ENCODE measurements around the gene RAB24.
"Not testable (repeated sequence)": the region's sequence is repeated elsewhere in the genome, so short reads cannot be mapped to it uniquely, and the experiment has no call there.

The RAB24 gene

GRCh38 chr5:177303121-177303924, at the start of gene RAB24, which contains the start of gene PRELID1:
Gene RAB24, minus strand, starts transcription at chr5:177303719. Its CDS starts 431 bp downstream, at chr5:177303288.
Gene PRELID1, plus strand, starts transcription at chr5:177303799. Its CDS starts 187 bp downstream, at chr5:177303986.
- DNase-seq, result peak; percentile 87

- DNase-seq, result no peak
These were observed 49.6 kb upstream of the RAB24 start for GRCh38 chr5:177353093-177353492.

DNA sequence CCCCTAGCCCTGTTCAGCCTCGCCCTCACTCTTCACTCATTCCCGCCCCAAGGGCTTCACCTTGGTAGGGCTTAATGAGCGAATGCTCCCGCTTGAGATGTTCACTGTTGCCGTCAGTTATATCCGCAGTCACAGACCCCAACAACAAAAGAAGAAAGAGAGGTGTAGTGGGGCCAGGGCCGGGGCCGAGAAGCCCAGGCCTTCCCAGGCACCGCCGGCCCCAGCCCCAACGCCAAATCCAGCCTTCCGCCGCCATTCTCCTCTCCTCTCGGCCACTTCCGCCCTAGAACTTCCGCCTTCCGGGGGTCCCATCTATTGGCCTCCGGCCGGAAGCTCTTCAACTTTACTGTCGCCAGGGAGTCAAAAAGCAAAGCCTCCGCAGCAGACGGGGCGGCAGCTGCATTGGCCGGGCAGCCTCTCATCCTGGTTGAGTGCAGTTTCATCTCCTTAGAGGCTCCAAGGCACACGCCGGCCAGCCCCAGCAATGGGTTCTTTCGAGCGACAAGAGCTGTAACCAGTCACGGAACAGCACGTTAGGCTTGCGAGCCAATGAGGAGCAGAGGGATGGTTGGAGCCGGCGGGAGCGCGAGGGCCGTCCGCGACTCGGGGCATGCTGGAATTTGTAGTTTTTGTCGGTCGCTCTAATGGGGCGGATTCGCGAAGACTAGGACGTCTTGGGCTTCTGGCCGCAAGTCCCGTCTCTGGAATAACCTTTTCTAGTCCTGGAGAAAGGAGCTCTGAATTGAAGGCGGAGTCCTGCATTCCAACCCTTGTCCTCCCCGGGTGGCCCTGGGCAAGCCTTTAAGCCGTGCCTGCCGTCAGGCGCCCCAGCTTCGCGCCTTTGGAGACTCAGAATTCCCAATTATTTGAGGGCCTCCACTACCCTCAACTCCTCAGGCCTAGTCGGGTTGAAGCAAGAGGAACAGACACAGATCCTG, 48.1 kb upstream of the RAB24 start, which contains the start of gene LMAN2:
Gene LMAN2, minus strand, starts transcription at position 277 of the 938 bp plus-strand sequence. Its CDS starts 21 bp downstream, at position 256.
- peak; percentile 84 for DNase-seq

- no peak for DNase-seq
These were observed 47.4 kb upstream of the RAB24 start for GRCh38 chr5:177350776-177351391.

DNA sequence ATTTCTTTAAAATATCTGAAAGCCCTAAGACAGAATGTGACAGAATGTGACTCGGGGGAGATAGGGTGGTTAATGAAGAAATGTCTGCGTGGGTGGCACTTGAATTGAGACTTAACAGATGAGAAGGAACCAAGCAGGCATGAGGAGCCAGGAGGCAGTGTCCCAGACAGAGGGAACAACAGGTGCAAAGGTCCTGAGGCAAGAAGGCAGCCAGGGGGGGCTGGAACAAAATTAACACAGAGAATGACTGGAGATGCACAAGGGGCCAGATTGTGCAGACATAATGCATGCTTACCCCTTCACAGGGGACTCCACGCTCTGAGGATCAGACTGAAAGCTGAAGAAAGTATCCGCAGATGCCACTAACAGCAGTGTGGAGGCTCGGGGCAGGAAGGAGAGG, 46.2 kb upstream of the RAB24 start:
- no peak for DNase-seq

DNA sequence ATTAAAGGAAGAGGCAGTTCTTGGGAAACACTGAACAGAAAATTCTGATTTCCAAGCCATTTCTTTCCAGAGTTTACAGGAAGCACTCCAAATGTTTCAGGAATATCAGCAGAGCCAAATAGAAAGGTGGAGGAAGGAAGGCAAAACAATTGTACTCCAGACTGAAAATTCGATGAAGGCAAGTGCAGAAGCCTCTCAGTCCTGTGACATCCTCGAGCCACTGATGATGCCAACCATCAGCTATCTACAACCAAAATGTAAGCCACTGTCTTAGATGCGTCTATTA, 45.8 kb upstream of the RAB24 start:
- no peak for DNase-seq

DNA sequence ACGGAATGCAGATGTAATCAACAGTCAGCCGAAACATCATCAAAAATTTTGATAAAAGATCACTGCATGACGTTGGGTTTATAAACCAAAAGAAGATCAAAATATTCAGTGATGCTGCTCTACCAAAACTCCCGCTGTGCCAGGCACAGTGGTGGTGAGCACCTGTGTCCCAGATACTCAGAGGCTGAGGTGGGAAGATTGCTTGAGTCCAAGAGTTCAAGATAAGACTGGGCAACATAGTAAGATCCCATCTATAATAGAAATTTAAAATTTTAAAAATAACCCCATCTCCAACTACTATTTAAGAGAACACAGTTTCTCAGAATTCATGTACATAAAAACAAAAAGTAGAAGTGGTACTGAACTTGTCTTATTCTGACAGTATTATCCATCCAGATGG, 44.2 kb upstream of the RAB24 start:
- DNase-seq, result no peak

- no peak for DNase-seq
These were observed 43.3 kb upstream of the RAB24 start for GRCh38 chr5:177346820-177347219.

DNA sequence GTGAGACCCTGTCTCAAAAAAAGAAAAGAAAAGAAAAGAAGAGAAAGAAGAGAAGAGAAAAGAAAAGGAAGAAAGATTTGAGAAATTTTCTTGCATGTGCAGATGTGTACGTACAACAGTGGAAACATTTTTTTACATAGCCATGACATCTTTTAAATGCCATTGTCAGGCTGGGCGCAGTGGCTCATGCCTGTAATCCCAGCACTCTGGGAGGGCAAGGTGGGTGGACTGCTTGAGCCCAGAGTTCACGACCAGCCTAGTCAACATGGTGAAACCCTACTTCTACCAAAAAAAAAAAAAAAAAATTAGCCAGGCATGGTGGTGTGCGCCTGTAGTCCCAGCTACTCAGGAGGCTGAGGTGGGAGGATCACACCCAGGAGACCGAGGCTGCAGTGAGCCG, 41.4 kb upstream of the RAB24 start:
- no peak for DNase-seq

GRCh38 chr5:177343777-177344176, 40.3 kb upstream of the RAB24 start:
- no peak for DNase-seq

DNA sequence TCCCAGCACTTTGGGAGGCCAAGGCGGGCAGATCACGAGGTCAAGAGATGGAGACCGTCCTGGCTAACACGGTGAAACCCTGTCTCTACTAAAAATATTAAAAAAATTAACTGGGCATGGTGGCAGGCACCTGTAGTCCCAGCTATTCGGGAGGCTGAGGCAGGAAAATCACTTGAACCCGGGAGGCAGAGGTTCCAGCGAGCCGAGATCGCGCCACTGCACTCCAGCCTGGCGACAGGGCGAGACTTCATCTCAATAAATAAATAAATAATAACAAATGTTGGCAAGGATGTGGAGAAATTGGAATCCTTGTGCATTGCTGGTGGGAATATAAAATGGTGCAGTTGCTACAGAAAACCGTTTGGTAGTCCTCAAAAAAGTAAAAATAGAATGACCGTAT, 39.5 kb upstream of the RAB24 start:
- not testable (repeated sequence) for DNase-seq

GRCh38 chr5:177339107-177339638, 35.7 kb upstream of the RAB24 start:
- no peak for DNase-seq

DNA sequence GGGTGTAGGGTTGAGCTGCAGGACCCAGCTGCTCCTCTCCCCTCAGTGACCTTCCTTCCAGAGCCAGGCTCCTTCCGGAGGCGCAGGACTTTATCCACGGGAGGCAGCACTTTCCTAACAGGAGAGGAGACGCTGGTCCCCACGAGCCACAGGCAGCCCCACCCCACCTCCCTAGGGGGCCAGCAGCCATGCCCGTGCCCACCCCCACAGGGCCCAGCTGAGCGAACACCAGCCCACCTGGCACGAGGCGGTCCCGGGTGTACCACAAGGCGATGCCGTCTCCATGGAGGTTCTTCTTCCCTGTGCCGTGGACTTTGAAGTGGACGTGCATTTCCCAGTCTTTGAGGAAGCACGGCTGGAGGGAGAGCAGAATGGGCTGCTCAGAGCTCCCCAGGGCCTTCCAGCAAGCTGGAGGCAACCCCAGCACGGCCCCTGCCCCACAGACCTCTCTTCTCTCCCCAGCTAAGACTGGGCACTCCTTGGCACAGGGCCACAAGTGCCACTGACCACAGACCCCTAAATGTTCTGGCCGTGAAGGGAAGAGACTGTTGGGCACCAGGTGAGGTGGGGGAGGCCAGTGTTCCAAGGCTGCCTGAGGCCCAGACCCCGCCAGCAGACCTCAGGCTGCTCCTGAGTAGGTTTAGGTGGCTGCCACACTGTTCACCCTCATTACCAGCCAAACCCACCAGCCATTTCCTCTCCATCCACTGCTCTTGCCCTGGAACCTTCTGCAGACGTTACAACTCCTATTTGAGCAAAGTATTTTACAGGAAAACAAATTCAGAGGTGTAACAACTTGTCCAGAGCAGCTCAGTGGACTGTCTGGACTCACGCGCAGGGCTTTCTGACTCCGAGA, 35.0 kb upstream of the RAB24 start:
- no peak for DNase-seq

- no peak for DNase-seq
These were observed 33.3 kb upstream of the RAB24 start for GRCh38 chr5:177336603-177337494.

- DNase-seq, result no peak
These were observed 32.6 kb upstream of the RAB24 start for GRCh38 chr5:177336112-177336511.

- DNase-seq, result no peak
These were observed 32.2 kb upstream of the RAB24 start for GRCh38 chr5:177335701-177336065.

GRCh38 chr5:177334781-177335700, 31.5 kb upstream of the RAB24 start:
- DNase-seq, result no peak

GRCh38 chr5:177334155-177334551, 30.6 kb upstream of the RAB24 start:
- no peak for DNase-seq

- DNase-seq, result no peak
These were observed 30.1 kb upstream of the RAB24 start for GRCh38 chr5:177333420-177334154.
